Upper lobe of left lung (tissue), 4 donors: ENCODE measurements around the gene KDM4B.

Experiments
- EP300 ChIP-seq, 4 donors: sonication (generic); formaldehyde crosslinking; IDR thresholded peaks; one replicate each; pipeline ENCODE4 v1.5.1; 2017; ENCODE audit warnings: antibody characterized with exemption in 4 of 4, control low read depth in 2 of 4
- POLR2A ChIP-seq, 4 donors: fragments of 450-650 bp; IDR thresholded peaks; one replicate each; pipeline ENCODE4 v1.5.1; 2016 to 2017; ENCODE audit warnings: antibody characterized with exemption in 4 of 4, mild to moderate bottlenecking in 2 of 4
- POLR2AphosphoS5 ChIP-seq, 2 donors: sonication (generic); formaldehyde crosslinking; IDR thresholded peaks; one replicate each; pipeline ENCODE4 v1.5.1; 2017; ENCODE audit warnings: antibody characterized with exemption in 2 of 2
- TF ChIP-seq, protein P1 (sequence below), 6 experiments: fragments of 450-650 bp in 4 of 6; fragments of 200-600 bp in 2 of 6; sonication (generic) in 2 of 6; IDR thresholded peaks; one replicate each; pipeline ENCODE4 v1.5.1; 2016 to 2019; ENCODE audit warnings: antibody characterized with exemption in 6 of 6

GRCh38 chr19:5116292-5116691 lies 147.4 kb downstream of the KDM4B start:
- TF ChIP-seq, protein P1, sequence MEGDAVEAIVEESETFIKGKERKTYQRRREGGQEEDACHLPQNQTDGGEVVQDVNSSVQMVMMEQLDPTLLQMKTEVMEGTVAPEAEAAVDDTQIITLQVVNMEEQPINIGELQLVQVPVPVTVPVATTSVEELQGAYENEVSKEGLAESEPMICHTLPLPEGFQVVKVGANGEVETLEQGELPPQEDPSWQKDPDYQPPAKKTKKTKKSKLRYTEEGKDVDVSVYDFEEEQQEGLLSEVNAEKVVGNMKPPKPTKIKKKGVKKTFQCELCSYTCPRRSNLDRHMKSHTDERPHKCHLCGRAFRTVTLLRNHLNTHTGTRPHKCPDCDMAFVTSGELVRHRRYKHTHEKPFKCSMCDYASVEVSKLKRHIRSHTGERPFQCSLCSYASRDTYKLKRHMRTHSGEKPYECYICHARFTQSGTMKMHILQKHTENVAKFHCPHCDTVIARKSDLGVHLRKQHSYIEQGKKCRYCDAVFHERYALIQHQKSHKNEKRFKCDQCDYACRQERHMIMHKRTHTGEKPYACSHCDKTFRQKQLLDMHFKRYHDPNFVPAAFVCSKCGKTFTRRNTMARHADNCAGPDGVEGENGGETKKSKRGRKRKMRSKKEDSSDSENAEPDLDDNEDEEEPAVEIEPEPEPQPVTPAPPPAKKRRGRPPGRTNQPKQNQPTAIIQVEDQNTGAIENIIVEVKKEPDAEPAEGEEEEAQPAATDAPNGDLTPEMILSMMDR (IDR thresholded peaks at IDR 0.05), result no peak
- TF ChIP-seq POLR2AphosphoS5 (IDR thresholded peaks at IDR 0.05) (no peak), POLR2A (IDR thresholded peaks at IDR 0.05) (no peak), EP300 (IDR thresholded peaks at IDR 0.05) (no peak)
